B cell (primary cell): ENCODE data around the gene LRIG1. TPM values are rescaled to one million over a fixed set of nuclear protein-coding genes. Genes with fewer than 3 reads are reported as not detected.

Experiments used
- ATAC-seq: fragments of 200-7000 bp; cut with Tn5 transposase; one replicate; pipeline ENCODE4 v1.10.0; 2021; ENCODE audit warnings: low read depth, mild to moderate bottlenecking, moderate number of reproducible peaks, moderate library complexity
- CTCF ChIA-PET: fragments of 350-600 bp; sonication (Branson Sonifier 250); formaldehyde crosslinking; loops from one replicate; lab custom pipeline; 2021; ENCODE audit warnings: antibody characterized with exemption, inconsistent platforms; lab: Charles Lee
- POLR2A ChIA-PET: fragments of 350-600 bp; sonication (Branson Sonifier 250); formaldehyde crosslinking; loops from one replicate; lab custom pipeline; 2021; ENCODE audit warnings: antibody characterized with exemption; lab: Charles Lee
- DNase-seq: peaks from one replicate; pipeline ENCODE4 v3.0.0; 2013
- H2AFZ ChIP-seq: 2 replicates; pipeline ENCODE4 v1.6.1; 2012; ENCODE audit warnings: mild to moderate bottlenecking, low read depth, low read length; ENCODE audit not compliant: insufficient read depth, poor library complexity, severe bottlenecking
- H3K27ac ChIP-seq, 2 donors: 1 replicate in 1 of 2; 2 replicates in 1 of 2; pipeline ENCODE4 v1.5.1; 2012 to 2013; ENCODE audit warnings: low read length in 2 of 2, mild to moderate bottlenecking in 2 of 2, moderate library complexity in 1 of 2
- H3K27me3 ChIP-seq, 4 experiments: fragments of 200-600 bp in 1 of 4; sonication (generic) in 1 of 4; replicated peaks in 1 of 4; 1 replicate in 2 of 4; 2 replicates in 2 of 4; pipeline versions ENCODE4 v1.6.1 to v1.7.0; 2013 to 2016; ENCODE audit warnings: low read length in 3 of 4, mild to moderate bottlenecking in 2 of 4, mixed read lengths in 1 of 4, moderate library complexity in 1 of 4; ENCODE audit not compliant: insufficient read depth in 4 of 4, control insufficient read depth in 3 of 4; ENCODE audit errors: control extremely low read depth in 1 of 4
- H3K36me3 ChIP-seq, 2 experiments: replicated peaks in 1 of 2; 1 replicate in 1 of 2; 2 replicates in 1 of 2; pipeline versions ENCODE4 v1.6.1 to v1.7.1; 2013; ENCODE audit warnings: low read length in 1 of 2; ENCODE audit not compliant: insufficient read depth in 2 of 2, control insufficient read depth in 1 of 2; ENCODE audit errors: control extremely low read depth in 1 of 2, extremely low read depth in 1 of 2
- H3K4me1 ChIP-seq, 2 donors: fragments of 200-600 bp in 1 of 2; sonication (generic) in 1 of 2; 1 replicate in 1 of 2; 2 replicates in 1 of 2; pipeline versions ENCODE4 v1.5.1 to v1.6.1; 2013 to 2017; ENCODE audit warnings: low read length in 2 of 2; ENCODE audit not compliant: control insufficient read depth in 2 of 2, insufficient read depth in 2 of 2
- H3K4me2 ChIP-seq: replicated peaks from 2 replicates; pipeline ENCODE3; 2012; ENCODE audit warnings: mild to moderate bottlenecking, low read depth, low read length; ENCODE audit not compliant: poor library complexity, severe bottlenecking
- H3K4me3 ChIP-seq, 5 experiments: fragments of 200-600 bp in 1 of 5; sonication (generic) in 1 of 5; 1 replicate in 3 of 5; 2 replicates in 2 of 5; pipeline versions ENCODE4 v1.5.1 to v1.7.0; 2011 to 2016; ENCODE audit warnings: low read length in 4 of 5, mild to moderate bottlenecking in 4 of 5, low read depth in 2 of 5, control low read depth in 1 of 5, moderate library complexity in 1 of 5; ENCODE audit not compliant: insufficient read depth in 1 of 5; ENCODE audit errors: control extremely low read depth in 1 of 5, extremely low read depth in 1 of 5
- H3K79me2 ChIP-seq: fragments of 200-600 bp; sonication (generic); one replicate; pipeline ENCODE4 v1.6.0; 2016; ENCODE audit warnings: low read length; ENCODE audit not compliant: control insufficient read depth, insufficient read depth
- H3K9ac ChIP-seq: fragments of 200-600 bp; sonication (generic); 2 replicates; pipeline ENCODE4 v1.6.1; 2017; ENCODE audit warnings: mild to moderate bottlenecking, low read length, moderate library complexity
- H3K9me3 ChIP-seq, 3 donors: one replicate each; pipeline versions ENCODE4 v1.6.1 to v1.7.1; 2013; ENCODE audit warnings: low read length in 2 of 3; ENCODE audit not compliant: control insufficient read depth in 2 of 3, insufficient read depth in 1 of 3; ENCODE audit errors: control extremely low read depth in 1 of 3
- H4K20me1 ChIP-seq: 2 replicates; pipeline ENCODE4 v1.6.0; 2012; ENCODE audit warnings: mild to moderate bottlenecking, low read length; ENCODE audit not compliant: insufficient read depth, control insufficient read depth, poor library complexity, severe bottlenecking
- H3K27ac Mint-ChIP-seq: one replicate; pipeline ENCODE4 v1.8.0; 2021; ENCODE audit warnings: mixed read lengths
- H3K27me3 Mint-ChIP-seq: one replicate; pipeline ENCODE4 v1.8.0; 2021; ENCODE audit warnings: mixed read lengths
- H3K4me1 Mint-ChIP-seq: one replicate; pipeline ENCODE4 v1.8.0; 2021; ENCODE audit warnings: mixed read lengths
- H3K4me3 Mint-ChIP-seq: one replicate; pipeline ENCODE4 v1.8.0; 2021; ENCODE audit warnings: mixed read lengths
- H3K9me3 Mint-ChIP-seq: one replicate; pipeline ENCODE4 v1.8.0; 2022; ENCODE audit warnings: mixed read lengths; ENCODE audit not compliant: insufficient read depth
- CTCF ChIP-seq: fragments of 200-600 bp; IDR thresholded peaks from one replicate; pipeline ENCODE4 v1.8.0; 2022; ENCODE audit warnings: antibody characterized with exemption, mild to moderate bottlenecking
- EZH2 ChIP-seq: IDR thresholded peaks from 2 replicates; pipeline ENCODE4 v1.6.1; 2012; ENCODE audit warnings: borderline replicate concordance, low read depth, mild to moderate bottlenecking, moderate library complexity, low read length; ENCODE audit not compliant: insufficient read depth, poor library complexity, severe bottlenecking
- WGBS: methylation state at CpG from one replicate; pipeline ENCODE4 v1.1.5; 2013; ENCODE audit warnings: missing lambda C conversion rate; ENCODE audit not compliant: insufficient coverage; 5-methylcytosine and 5-hydroxymethylcytosine counted together
- intact Hi-C: fragments of 100-400 bp; cut with micrococcal nuclease; formaldehyde crosslinking; loops from one replicate; pipeline ENCODE4 v1.10.0; 2022
- polyA plus RNA-seq: library from polyadenylated mRNA; depleted of rRNA; stranded (reverse); fragments of >200 nt; gene quantifications from 2 replicates; pipeline ENCODE4 v1.2.3, GENCODE V29; 2012
- total RNA-seq, 2 donors: library from RNA; stranded (reverse); fragments of 120-200 nt in 1 of 2; gene quantifications; 1 replicate in 1 of 2; 2 replicates in 1 of 2; pipeline versions ENCODE4 v1.2.3 to v1.2.4, GENCODE V29; 2013 to 2022

The LRIG1 gene
- total and polyA plus RNA-seq, 2 donors (not counting 1 experiment from before 2014, with no cell fraction given) = 9.2 to 12.4 TPM

- Histone ChIP-seq H4K20me1 (no peaks in the 10 kb centered on the region), H3K27ac (no peak overlapping the region), H3K4me1 (no peaks in the 10 kb centered on the region), H3K4me3 (no peak overlapping the region), H3K9ac (no peak overlapping the region), H3K4me2 (no peak overlapping the region), H2AFZ (no peak overlapping the region), H3K9me3 (no peaks in the 10 kb centered on the region), H3K27me3 (no peaks in the 10 kb centered on the region), H3K36me3 (no peaks in the 10 kb centered on the region), H3K79me2 (no peaks in the 10 kb centered on the region)
- no peak for DNase-seq
- no peaks in the 10 kb centered on the region for H3K27me3 Mint-ChIP-seq
- ATAC-seq = no peak
- no peak overlapping the region for H3K27ac Mint-ChIP-seq
- ChIA-PET POLR2A (no interaction called here), CTCF (interaction anchor here (1.0 to 7.7 kb wide), 7 partner anchors 9 to 419 kb away, joined by 3 to 87 read pairs (median 8); no protein-coding TSS in a partner anchor)
- intact Hi-C loops = no loop called here
- no peak overlapping the region for H3K4me3 Mint-ChIP-seq
- WGBS = 88% methylated on average over 11 of the region's 13 CpGs
- no peaks in the 10 kb centered on the region for H3K4me1 Mint-ChIP-seq
- no peaks in the 10 kb centered on the region for H3K9me3 Mint-ChIP-seq
- TF ChIP-seq EZH2 (no peak), CTCF (no peak)
Observed at GRCh38 chr3:66403323-66403990, 97.4 kb downstream of the LRIG1 start.

- H3K4me1 Mint-ChIP-seq = no peaks in the 10 kb centered on the region
- ChIA-PET CTCF (interaction anchor here (1.2 to 1.3 kb wide), 3 partner anchors 9 to 25 kb away, joined by 3 to 6 read pairs (median 4); no protein-coding TSS in a partner anchor), POLR2A (no interaction called here)
- H3K4me3 Mint-ChIP-seq = no peak overlapping the region
- no peak overlapping the region for H3K4me2 ChIP-seq
- TF ChIP-seq CTCF (no peak), EZH2 (no peak)
- H3K36me3 ChIP-seq = no peaks in the 10 kb centered on the region
- WGBS = 92% methylated on average over 10 of the region's 13 CpGs
- no peaks in the 10 kb centered on the region for H3K27me3 ChIP-seq
- H3K4me1 ChIP-seq = no peaks in the 10 kb centered on the region
- H4K20me1 ChIP-seq = no peaks in the 10 kb centered on the region
- no peak overlapping the region for H3K27ac ChIP-seq
- no peaks in the 10 kb centered on the region for H3K79me2 ChIP-seq
- DNase-seq (no peak), ATAC-seq (no peak)
- H3K9me3 ChIP-seq = no peaks in the 10 kb centered on the region
- no peaks in the 10 kb centered on the region for H3K9me3 Mint-ChIP-seq
- no peak overlapping the region for H2AFZ ChIP-seq
- H3K4me3 ChIP-seq = no peak overlapping the region
- no peak overlapping the region for H3K9ac ChIP-seq
- intact Hi-C loops = no loop called here
- H3K27me3 Mint-ChIP-seq = no peaks in the 10 kb centered on the region
- no peak overlapping the region for H3K27ac Mint-ChIP-seq
Observed at GRCh38 chr3:66402596-66403290, 98.1 kb downstream of the LRIG1 start.
